HG02970 (cell line): Measurements from ENCODE around the gene TMEM72.

ENCODE experiments used
- ATAC-seq: cut with Tn5 transposase; IDR thresholded peaks from one replicate; pipeline ENCODE4 v1.9.1; 2021; ENCODE audit warnings: mild to moderate bottlenecking, moderate library complexity, moderate number of reproducible peaks; ENCODE audit not compliant: unreplicated experiment, low FRiP score

The TMEM72 gene

GRCh38 chr10:44932517-44933450, 21.6 kb downstream of the TMEM72 start:
- peak; percentile 82 for ATAC-seq

- ATAC-seq = no peak
Measured at GRCh38 chr10:44933451-44934321, 22.5 kb downstream of the TMEM72 start.

- no peak for ATAC-seq
Measured at GRCh38 chr10:44934416-44935200, 23.5 kb downstream of the TMEM72 start.

- ATAC-seq = no peak
Measured at GRCh38 chr10:44935201-44935965, 24.2 kb downstream of the TMEM72 start.

- ATAC-seq = no peak
Measured at GRCh38 chr10:44935966-44936295, 24.8 kb downstream of the TMEM72 start.

- ATAC-seq = no peak
Measured at GRCh38 chr10:44936314-44936975, 25.3 kb downstream of the TMEM72 start.

GRCh38 chr10:44937196-44938005, 26.3 kb downstream of the TMEM72 start:
- no peak for ATAC-seq

- no peak for ATAC-seq
Measured at GRCh38 chr10:44938956-44939355, 27.8 kb downstream of the TMEM72 start.

- no peak for ATAC-seq
Measured at GRCh38 chr10:44939691-44940401, 28.7 kb downstream of the TMEM72 start.

- ATAC-seq = no peak
Measured at GRCh38 chr10:44944354-44944753, 33.2 kb downstream of the TMEM72 start.

- no peak for ATAC-seq
Measured at GRCh38 chr10:44946205-44946604, 35.1 kb downstream of the TMEM72 start.

- no peak for ATAC-seq
Measured at GRCh38 chr10:44947371-44948152, 36.4 kb downstream of the TMEM72 start.

- no peak for ATAC-seq
Measured at GRCh38 chr10:44948642-44949041, 37.5 kb downstream of the TMEM72 start.

GRCh38 chr10:44949127-44949802, 38.1 kb downstream of the TMEM72 start:
- no peak for ATAC-seq

GRCh38 chr10:44949915-44950314, 38.8 kb downstream of the TMEM72 start:
- no peak for ATAC-seq

- ATAC-seq = no peak
Measured at GRCh38 chr10:44950326-44951225, 39.4 kb downstream of the TMEM72 start.
